ENCODE measurements around the gene BRME1.

DNA sequence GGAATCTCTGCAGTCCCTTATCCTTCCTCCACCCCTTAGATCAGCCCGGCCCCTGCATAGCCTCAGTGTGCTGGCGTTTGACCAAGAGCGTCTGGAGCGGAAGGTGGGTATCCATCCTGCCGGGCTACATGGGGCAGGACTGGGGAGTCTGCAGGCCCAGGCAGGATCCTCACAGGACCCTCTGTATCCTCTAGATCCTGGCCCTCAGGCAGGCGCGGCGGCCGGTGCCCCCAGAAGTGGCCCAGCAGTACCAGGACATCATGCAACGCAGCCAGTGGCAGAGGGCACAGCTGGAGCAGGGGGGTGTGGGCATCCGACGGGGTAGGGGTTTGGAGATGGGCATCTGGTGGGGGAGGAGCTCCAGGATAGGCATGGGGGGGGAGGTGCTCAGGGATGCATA lies 23.4 kb upstream of the BRME1 start:
- no peak for TF ChIP-seq POLR2A (IDR thresholded peaks at IDR 0.05)
- TF ChIP-seq, protein P1, sequence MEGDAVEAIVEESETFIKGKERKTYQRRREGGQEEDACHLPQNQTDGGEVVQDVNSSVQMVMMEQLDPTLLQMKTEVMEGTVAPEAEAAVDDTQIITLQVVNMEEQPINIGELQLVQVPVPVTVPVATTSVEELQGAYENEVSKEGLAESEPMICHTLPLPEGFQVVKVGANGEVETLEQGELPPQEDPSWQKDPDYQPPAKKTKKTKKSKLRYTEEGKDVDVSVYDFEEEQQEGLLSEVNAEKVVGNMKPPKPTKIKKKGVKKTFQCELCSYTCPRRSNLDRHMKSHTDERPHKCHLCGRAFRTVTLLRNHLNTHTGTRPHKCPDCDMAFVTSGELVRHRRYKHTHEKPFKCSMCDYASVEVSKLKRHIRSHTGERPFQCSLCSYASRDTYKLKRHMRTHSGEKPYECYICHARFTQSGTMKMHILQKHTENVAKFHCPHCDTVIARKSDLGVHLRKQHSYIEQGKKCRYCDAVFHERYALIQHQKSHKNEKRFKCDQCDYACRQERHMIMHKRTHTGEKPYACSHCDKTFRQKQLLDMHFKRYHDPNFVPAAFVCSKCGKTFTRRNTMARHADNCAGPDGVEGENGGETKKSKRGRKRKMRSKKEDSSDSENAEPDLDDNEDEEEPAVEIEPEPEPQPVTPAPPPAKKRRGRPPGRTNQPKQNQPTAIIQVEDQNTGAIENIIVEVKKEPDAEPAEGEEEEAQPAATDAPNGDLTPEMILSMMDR (IDR thresholded peaks at IDR 0.05 in 8 of 11, conservative IDR thresholded peaks at IDR 0.05 in 3 of 11) = no peak
- peak in 1 of 3 donors; percentile 8 for TF ChIP-seq POLR2AphosphoS5 (IDR thresholded peaks at IDR 0.05)
